HG02759 (cell line): Measurements from ENCODE around the gene USP8.
"Not testable (repeated sequence)": the region's sequence is repeated elsewhere in the genome, so short reads cannot be mapped to it uniquely, and the experiment has no call there.

Source experiments
- ATAC-seq: cut with Tn5 transposase; IDR thresholded peaks from one replicate; pipeline ENCODE4 v1.9.1; 2021; ENCODE audit warnings: mild to moderate bottlenecking, moderate library complexity; ENCODE audit not compliant: unreplicated experiment

The USP8 gene

DNA sequence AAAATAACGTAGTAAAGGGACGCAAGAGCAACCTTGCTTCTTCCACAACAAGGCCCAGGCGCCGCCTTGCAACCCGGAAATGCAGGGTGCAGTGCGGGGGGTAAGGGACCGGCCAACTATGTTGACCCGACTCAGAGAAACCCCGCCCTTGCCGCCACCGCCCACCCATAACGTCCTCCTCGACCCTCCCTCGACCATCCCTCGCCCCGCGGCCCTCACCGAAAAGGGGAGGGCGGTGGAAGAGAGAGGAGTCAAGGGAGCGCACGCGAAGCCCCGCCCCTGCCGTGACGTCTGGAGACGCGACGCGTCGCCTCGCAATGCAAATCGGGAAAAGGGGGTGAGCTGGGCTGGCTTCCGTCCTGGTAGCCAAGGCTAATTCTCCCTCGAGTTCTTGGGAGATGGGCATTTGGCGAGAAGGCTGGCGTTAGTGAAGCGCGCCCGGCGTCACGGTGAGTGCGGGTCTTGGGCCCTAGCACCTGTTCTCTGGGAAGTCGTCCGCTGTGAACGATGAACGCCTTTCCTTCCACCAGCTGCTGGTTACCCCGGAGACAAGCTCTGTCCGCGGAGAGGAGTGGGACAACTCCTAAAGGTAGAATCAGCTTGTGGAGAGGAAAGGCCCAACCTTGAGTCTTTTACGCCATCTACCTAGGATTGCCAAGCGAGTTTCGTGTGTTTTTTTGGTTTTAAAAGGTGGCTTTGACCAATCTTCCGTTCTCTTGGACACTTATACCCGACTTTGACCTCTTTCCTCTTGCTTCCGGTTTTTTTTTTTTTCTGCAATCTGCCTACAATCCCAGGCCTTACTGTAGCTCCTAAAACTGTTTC, at the start of gene USP8:
Gene USP8, plus strand, starts transcription at position 340 of the 825 bp plus-strand sequence. CDS start 14,669 bp downstream, outside the sequence.
- ATAC-seq: peak; percentile 96

DNA sequence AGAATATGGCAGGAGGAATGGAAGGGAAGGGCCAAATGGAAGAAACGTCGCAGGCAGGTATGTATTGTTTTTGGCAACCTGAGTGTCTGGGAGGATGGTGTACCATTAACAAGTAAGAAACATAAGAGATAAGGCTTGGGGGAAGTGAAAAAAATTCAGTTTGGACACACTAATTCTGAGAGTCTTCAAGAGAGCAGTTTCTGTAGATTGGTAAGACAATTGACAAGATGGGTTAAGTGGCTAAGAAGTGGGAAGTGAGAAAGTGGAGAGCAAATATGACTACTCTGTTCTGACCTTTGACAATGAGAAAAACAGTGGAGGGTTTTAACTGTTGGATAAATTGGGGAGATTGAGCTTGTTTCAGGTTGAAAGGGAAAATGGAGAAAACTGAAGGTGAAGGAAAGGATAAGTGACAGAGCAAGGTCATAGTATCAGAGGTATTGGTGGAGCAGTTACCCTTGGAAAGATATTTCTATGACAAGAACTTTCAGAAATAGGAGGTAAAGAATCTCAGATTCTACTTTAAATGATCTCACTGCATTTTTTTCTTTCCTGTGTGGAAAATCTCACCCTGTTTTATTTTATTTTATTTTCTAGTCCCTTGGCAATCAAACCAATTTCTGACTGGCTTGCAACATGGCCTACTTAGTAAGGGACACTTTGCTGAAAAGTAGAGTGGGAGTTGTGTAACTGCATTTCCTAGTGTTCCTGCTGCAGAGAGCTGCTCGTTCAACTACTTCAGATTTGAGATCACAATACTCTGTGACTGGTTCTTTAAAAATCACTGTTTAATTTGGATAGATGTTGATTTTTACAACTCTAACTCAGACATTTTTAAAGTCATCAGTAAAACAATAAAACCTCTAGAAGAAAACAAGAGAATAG, 46.1 kb upstream of the USP8 start:
- ATAC-seq: peak; percentile 98

DNA sequence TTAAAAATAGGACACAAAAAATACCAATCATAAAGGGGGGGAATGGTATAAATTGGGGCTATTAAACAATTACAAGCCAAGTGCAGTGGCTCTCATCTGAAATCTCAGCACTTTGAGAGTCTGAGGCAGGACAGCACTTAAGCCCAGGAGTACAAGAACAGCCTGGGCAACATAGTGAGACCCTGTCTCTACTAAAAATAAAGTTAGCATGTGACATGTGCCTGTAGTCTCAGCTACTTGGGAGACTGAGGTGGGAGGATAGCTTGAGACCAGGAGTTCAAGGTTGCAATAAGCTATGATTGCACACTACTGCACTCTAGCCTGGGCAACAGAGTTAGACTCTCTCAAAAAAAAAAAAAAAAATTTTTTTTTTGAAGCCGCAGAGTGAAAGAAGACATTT, 45.4 kb upstream of the USP8 start:
- ATAC-seq: no peak

DNA sequence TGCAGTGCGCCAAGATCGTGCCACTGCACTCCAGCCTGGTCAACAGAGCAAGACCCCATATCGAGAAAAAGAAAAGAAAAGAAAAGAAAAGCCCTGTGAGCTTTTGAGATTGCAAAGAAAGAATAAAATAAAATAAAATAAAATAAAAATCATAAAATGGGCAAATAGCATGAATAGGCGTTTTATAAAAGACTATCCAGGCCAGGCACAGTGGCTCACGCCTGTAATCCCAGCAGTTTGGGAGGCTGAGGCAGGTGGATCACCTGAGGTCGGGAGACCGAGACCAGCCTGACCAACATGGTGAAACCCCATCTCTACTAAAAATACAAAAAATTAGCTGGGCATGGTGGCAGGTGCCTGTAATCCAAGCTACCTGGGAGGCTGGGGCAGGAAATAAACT, 44.8 kb upstream of the USP8 start:
- not testable (repeated sequence) for ATAC-seq

DNA sequence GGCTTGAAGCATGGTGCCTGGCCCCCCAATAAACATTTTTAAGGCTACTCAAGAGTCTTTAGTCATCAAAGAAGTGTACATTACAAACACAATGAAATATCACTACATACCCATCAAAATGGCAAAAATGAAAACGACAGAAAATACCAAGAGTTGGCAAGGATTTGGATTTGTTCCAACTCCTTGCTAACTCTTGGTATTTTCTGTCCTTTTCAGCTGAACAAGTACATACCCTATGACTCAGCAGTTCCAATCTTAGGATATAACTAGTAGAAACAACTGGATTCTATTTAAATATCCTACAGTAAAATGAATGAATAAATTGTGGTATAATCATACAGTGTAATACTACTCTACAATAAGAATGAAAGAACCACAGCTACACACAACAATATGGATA, 44.1 kb upstream of the USP8 start:
- no peak for ATAC-seq

DNA sequence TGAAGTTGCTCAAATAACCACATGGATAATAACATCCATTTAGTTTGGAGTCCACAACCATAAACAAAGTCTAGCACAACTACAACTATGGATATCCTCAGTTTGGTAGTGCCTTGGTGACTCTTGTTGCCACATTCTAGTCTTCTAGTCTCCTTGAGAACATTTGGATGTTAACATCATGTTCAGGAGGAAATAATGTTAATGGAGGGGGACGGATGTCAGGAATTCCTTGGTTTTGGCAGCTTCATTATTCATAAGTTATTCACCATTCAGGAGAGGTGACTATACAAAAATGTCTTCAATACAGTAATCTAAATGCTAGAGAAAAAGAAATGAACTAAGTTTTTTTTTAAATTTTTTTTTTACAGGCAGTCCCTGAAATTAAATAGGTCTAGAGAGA, 42.8 kb upstream of the USP8 start:
- no peak for ATAC-seq

DNA sequence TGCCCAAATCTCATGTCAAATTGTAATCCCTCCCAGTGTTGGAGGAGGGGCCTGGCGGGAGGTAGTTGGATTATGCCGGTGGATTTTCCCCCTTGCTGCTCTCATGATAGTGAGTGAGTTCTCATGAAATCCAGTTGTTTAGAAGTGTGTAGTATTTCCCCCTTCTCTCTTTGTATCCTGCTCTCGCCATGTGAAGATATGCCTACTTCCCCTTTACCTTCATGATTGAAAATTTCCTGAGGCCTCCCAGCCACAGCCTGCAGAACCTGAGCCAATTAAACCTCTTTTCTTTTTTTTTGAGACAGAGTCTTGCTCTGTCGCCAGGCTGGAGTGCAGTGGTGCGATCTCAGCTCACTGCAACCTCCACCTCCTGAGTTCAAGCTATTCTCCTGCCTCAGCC, 41.8 kb upstream of the USP8 start:
- not testable (repeated sequence) for ATAC-seq

DNA sequence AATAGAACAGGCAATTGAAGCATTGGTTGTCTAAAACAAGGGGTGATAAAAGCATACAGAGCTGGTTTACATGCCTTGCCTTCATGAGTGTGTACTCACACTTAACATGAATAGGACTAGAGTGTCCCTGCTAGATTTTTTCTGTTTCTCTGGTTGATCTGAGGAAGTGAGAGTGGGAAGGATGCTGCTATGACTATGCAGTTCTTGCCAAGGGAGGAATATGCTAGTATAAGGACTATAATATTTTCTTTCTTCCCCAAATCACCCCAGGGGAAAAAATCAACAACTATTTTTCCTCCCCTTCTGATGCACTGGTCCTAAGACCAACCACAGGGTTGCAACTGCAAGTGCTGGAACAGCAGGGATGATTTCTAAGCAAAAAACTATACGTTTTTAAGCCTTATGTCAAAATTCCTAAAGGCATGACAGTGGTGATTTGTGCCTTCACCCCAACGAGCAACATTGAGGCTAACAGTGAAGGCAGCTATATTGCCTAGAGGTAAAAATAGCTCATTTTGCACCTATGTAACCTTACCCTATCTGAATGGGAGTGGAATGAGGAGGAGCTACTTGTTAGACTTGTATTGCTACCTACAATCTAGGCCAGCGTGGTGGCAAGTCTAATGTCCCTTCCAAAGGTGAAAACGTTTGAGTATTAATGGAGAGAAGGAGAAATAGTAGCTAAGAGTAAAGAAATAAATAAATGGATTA, 33.5 kb upstream of the USP8 start:
- peak; percentile 89 for ATAC-seq

DNA sequence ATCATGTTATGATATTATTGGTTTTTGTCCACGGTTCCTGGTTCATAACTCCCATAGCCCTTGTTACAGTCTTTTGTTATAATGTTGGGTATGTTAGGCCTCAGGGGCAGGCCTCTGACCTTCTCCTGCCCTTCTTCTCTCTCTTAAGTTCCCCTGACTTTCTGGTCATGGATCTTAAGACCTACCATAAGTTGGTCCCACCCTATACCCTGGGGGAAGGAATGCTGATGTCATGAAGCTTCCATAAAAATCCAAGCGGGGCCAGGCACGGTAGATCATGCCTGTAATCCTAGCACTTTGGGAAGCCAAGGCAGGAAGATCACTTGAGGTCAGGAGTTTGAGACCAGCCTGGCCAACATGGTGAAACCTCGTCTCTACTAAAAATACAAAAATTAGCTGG, 32.6 kb upstream of the USP8 start:
- ATAC-seq: not testable (repeated sequence)

DNA sequence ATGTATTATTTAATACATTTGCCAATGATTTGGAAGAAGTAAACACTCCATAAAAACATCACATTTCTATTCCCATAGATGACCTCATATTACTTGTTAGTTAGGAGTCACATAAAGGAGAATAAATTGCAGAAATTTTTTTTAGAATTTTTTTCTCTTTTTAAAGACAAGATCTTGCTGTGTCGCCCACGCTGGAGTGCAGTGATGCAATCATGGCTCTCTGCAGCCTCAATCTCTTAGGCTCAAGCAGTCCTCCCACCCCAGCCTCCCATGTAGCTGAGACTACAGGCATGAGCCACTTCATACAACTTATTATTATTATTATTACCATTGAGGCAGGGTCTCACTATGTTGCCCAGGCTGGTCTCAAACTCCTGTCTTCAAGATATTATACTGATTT, 12.3 kb upstream of the USP8 start:
- ATAC-seq: no peak

DNA sequence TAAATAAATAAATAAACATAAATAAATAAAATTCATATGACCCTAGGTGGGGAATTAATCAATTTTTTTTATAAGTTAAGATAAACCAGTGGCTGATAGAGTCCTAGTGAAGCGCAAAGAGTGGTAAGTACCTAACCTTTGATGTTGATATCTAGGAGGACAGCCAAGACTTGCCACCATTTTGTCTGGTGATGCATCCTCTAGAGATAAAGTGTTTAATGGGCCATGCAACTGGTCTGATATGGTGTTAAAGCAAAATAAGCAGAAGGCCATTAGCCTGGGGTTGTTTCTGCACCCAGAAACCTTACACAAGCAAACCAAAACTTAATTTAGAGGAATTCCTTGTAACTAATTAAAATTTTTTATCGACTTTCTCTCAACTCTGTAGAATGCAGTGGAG, 9.6 kb upstream of the USP8 start:
- ATAC-seq: no peak

DNA sequence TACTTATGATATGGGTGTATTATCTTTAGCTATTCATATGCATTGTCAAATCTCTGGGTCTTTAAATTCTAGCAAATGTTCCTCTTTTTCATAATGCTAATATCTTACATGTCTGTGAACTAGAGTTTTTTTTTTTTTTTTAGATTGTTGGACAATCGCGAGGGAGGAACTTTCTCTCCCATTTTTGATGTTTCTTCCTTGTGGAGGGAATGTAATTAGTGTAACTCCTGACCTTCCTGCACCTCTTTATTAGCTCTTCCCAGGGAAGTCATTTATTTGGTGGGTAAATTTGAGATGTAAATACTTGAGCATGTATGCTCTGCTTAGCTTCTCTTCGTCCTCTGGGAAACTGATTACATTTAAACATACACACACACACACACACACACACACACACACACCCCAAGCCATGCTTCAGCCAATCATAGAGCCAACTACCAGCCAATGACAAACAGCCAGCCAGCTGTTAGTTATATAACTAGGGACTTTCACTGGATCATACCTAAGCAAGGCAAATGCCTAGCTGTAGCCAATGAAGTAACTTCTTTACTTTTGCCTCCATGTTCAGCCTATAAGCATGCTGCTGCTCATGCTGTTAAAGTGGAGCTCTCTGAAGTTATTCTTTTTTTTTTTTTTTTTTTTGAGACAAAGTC, 8.3 kb upstream of the USP8 start:
- no peak for ATAC-seq

DNA sequence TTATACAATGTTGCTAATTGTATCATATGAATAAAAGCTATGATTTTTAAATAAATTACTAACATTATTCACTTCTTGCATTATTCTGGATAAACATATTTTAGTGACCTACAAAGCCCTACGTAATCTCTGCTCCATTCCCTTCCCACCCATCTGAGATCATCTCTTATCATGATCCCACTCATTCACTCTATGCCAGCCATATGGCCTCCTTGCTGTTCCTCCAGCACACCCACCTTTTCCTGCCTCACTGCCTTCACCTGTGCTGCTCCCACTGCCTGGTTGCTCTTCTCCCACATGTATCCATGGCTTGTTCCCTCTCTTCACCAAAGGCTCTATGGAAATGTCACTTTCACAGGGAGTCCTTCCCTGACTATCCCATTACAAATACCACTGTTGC, 7.3 kb upstream of the USP8 start:
- ATAC-seq: no peak

DNA sequence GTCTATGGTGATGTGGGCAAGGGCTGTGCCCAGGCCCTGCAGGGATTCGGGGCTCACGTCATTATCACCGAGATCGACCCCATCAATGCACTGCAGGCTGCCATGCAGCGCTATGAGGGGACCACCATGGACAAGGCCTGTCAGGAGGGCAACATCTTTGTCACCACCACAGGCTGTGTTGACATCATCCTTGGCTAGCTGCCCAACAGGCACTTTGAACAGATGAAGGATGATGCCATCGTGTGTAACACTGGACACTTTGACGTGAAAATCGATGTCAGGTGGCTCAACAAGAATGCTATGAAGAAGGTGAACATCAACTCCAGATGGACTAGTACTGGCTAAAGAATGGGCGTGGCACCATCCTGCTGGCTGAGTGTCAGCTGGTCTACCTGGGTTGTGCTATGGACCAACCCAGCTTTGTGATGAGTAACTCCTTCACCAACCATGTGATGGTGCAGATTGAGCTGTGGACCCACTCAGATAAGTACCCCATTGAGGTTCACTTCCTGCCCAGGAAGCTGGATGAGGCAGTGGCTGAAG, 6.1 kb upstream of the USP8 start:
- no peak for ATAC-seq

DNA sequence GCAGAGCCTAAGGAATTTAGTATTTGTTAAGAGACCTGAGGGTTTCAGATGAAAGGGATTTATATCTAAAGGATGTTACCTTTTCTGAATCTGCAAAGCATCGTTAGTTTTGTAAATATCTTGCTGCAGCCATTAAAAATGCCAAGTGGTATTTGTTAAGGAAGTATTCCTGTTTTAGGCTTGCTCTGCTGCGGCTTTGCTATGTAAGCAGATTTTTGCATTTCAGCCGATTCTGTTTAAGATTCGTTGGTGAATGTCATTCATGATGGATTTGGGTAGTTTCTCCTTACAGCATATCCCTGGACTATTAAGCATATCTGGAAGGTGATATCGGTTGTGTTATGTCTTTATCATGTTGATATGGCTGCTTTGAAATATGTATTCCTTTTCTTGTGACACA, 1.0 kb downstream of the USP8 start:
- no peak for ATAC-seq

DNA sequence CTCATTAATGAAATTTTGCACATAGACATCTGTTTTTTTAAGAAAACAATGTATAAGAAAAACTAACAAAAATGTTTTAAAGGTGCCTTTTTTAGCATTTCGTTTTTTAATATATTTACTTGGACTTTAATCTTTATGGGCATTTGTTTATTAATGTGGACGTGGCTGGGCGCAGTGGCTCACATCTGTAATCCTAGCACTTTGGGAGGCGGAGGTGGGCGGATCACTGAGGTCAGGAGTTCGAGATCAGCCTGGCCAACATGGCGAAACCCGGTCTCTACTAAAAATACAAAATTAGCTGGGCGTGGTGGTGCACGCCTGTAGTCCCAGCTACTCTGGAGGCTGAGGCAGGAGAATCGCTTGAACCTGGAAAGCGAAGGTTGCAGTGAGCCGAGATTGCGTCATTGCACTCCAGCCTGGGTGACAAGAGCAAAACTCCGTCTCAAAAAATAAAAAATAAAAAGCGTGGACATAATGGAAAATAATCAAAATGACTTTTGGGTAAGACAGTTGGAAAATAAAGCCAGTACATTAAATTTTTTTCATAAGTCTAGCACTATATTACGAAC, 1.6 kb downstream of the USP8 start:
- ATAC-seq: not testable (repeated sequence)

DNA sequence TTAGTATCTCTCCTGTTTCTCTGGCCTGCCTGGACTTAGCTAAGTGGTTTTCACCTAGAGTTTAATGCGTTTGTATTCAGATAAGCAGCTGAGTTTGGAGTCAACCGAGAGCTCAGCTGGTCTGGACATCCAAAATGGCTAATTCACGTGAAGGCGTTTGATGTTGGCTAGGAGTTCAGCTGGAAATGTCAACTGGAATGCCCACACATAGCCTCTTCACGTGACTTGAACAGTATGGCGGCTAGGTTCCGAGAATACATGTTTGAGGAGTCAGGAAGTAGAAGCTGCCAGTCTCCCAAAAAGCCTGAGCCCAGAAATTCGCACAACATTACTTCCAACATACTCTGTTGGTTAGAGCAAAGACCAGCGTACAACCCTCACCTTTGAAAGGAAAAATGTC, 2.2 kb downstream of the USP8 start:
- no peak for ATAC-seq

DNA sequence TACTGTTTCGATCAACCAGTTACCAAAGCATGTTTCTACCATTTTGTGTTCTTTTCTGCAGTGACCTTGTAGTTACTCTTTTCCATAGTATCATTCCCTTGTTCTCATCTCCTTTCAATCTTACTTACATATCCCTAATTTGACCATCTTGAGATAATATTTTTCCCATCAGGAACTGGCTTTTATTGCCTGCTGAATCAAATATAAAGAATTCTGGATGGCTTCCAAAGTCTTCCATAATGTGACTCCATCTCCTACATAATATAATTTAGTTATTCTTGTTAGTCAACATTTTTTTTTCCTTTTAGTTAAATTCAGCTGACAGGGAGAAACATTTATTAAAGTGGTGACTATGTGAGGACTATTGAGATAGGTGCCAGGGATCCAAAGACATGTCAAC, 7.0 kb downstream of the USP8 start:
- no peak for ATAC-seq

DNA sequence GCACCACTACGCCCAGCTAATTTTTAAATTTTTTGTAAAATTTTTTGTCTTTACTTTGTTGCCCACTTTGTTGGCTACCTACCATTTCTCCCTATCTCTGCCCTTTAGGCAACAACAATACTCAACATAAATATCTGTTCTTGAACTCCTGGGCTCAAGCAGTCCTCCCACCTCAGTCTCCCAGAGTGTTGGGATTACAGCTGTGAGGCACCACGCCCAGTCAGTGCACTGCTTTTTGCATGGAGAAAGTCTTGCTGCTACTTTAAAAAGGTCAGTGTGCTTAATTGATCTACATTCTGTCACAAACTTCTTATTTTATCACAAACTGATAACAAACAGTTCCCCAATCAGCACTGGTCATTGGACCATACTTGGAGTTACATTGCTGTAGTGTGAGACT, 8.0 kb downstream of the USP8 start:
- ATAC-seq: no peak

DNA sequence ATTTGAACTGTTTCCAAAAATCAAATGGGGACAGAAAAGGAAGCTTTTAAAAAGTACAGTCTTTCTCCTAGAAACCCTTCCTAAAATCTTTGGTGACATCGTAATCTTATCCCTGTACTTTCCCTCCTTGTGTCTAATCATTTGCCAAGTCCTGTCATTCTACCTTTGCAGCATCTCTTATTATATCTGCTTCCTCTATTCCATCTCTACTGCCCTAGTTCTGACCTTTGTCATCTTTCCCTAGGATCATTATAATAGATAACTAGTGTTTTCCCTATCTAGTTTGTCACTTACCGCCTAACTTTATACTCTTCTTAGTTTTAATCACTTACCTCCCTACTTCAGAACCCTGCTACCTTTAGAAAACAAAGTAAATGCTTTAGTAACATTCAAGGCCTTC, 11.6 kb downstream of the USP8 start:
- no peak for ATAC-seq
